HG02798 (cell line): ENCODE results near the gene CKAP2L.
A peak's percentile ranks its signal among the peaks of the same experiment; 100 is the strongest.
"Not testable (repeated sequence)": the region's sequence is repeated elsewhere in the genome, so short reads cannot be mapped to it uniquely, and the experiment has no call there.

Experiments used
- ATAC-seq: cut with Tn5 transposase; IDR thresholded peaks from one replicate; pipeline ENCODE4 v1.9.1; 2021; ENCODE audit warnings: mild to moderate bottlenecking; ENCODE audit not compliant: unreplicated experiment, poor library complexity

CKAP2L gene

GRCh38 chr2:112728378-112729175, 35.8 kb downstream of the CKAP2L start:
- ATAC-seq: no peak

DNA sequence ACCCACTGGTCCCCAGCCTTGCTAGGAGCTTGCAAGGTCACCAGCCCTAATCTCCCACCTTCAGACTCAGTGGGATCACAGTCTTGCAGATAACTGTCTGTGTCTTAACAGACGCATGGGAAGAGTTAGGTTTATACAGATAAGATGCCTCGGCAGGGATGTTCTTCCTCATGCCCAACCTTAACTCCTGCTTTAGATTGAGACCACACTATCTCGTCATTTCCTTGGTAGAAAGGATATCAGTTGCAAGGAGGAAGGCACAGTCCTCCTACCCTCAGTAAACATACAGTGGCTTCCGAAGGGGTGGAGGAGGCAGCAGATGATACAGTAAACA, 36.4 kb downstream of the CKAP2L start:
- no peak for ATAC-seq

DNA sequence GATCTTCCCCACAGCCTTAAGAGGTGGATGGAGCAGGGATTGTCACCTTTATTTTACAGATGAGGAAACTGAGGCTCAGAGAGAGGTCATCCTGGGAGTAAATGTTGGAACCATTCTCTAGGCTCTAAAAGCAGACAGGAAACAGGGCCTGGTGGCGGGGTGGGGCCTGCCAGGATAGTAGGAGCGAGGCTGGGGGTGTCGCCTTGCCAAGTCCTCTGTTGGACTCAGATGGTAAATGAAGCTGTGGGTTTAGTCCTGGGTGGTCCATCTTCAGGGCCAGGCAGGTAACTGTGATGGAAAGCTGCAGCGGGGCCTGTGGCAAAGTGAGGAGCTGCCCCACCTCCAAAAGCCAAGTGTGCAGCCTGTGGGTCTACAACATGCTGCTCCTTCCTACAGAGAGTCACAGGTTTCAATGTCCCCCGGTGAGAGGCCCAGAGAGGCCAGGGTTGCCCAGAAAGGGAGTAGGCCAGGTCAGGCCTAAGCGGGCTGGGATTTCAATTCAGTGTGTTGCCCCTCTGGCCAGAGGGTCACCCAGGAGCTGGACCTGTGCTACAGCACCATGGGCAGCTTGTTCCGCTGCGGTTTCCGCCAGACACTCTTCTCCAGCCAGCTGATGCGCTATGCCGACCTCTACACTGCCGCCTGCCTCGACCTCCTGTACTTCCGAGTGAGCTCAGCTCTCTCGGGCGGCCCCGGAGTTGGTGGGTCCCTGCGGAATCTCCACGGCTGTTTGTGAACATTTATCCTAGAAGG, 37.0 kb downstream of the CKAP2L start:
- no peak for ATAC-seq

- peak; percentile 86 for ATAC-seq
Measured at GRCh38 chr2:112726487-112727190, 37.8 kb downstream of the CKAP2L start.

- ATAC-seq: peak; percentile 52
Measured at GRCh38 chr2:112725545-112726457, 38.6 kb downstream of the CKAP2L start.

DNA sequence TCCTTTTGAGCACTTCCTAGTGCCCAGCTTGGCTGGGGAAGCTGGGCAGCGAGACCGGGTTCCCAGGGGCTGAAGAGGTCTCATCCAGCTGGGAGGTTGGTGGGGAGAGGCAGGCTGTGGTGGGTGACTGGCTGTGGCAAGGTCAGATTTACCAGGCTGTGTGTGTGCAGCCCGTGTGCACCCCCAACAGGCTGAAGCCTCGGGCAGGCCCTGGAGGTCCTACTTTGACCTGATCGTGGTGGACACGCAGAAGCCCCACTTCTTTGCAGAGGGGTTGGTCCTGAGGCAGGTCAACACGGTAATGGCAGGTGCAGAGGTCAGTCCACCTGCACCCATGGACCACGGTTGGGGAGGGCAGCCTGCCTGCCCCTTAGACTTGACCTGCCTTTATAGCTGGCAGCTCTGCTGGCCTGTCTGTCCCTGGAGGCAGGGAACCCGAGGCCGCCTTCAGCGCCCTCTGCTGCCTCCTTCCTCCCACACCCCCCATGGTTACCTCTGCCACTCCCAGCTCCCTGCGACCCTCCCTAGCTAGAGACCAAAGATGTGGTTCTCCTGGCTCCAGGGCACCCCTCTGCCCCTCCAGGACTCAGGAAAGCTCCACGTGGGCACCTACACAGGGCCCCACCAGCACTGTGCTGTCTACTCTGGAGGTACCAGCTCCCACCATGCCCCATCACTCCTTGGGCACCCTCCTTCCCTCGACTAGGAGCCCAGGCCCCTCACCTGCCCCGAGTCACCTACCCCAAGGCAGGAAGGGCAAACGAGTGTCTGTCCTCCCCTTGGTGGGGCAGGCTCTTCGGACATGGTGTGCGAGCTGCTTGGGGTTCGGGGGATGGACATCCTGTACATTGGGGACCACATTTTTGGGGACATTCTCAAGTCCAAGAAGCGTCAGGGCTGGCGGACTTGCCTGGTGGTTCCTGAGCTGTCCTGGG, 39.6 kb downstream of the CKAP2L start:
- no peak for ATAC-seq

- ATAC-seq: no peak
Measured at GRCh38 chr2:112723995-112724394, 40.4 kb downstream of the CKAP2L start.

DNA sequence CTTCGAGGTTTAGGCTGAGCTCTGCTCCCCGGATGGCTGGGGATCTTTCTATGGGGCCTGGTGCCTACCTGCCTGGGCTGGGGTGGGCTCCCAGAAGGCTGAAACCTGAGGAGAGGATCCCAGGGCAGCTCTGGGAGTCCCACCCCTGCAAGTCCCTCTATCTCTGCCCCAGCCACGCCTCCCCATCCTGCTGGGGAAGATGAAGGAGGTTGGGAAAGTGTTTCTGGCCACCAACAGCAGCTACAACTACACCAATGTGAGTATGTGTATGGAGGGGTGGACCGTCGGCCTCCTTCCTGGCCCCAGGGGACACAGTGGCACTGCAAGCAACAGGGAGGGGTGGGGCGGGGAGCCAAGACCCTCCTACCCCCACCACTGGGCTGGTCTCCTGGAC, 40.9 kb downstream of the CKAP2L start:
- no peak for ATAC-seq

- no peak for ATAC-seq
Measured at GRCh38 chr2:112722816-112723546, 41.4 kb downstream of the CKAP2L start.

DNA sequence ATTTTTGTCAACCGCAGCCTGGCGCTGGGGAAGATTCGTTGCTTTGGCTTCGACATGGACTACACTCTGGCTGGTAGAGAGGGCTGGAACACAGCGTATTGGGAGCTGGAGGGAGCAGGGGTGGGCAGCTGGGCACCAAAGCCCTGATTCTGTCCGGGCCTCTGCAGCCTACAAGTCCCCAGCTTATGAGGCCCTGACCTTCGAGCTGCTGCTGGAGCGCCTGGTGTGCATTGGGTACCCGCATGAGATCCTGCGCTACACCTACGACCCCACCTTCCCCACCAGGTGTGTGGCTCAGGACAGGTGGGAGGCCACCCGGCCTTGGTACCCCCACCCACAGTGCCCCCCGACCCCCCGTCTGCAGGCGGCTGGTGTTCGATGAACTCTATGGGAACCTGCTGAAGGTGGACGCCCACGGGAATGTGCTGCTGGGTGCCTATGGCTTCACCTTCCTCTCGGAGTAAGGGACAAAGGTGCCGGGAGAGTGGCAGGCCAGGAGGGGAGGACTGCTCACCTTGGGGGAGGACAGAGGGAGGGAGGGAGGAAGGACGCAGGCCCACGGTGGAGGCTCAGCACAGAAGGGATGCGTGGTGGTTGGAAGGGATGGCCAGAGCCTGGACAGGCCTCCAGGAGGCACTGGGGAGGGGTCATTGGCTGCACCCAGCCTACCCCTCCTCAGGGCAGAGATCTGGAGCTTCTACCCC, 42.4 kb downstream of the CKAP2L start:
- no peak for ATAC-seq

- no peak for ATAC-seq
Measured at GRCh38 chr2:112720785-112721184, 43.6 kb downstream of the CKAP2L start, which contains the start of gene NT5DC4. Gene NT5DC4, plus strand, starts transcription at chr2:112721020. Its CDS starts 60 bp downstream, at chr2:112721080.

GRCh38 chr2:112718863-112719370, 45.5 kb downstream of the CKAP2L start:
- no peak for ATAC-seq

- ATAC-seq: not testable (repeated sequence)
Measured at GRCh38 chr2:112716826-112717352, 47.5 kb downstream of the CKAP2L start.

- not testable (repeated sequence) for ATAC-seq
Measured at GRCh38 chr2:112716094-112716493, 48.3 kb downstream of the CKAP2L start.

GRCh38 chr2:112714836-112715631, 49.4 kb downstream of the CKAP2L start:
- ATAC-seq: no peak

DNA sequence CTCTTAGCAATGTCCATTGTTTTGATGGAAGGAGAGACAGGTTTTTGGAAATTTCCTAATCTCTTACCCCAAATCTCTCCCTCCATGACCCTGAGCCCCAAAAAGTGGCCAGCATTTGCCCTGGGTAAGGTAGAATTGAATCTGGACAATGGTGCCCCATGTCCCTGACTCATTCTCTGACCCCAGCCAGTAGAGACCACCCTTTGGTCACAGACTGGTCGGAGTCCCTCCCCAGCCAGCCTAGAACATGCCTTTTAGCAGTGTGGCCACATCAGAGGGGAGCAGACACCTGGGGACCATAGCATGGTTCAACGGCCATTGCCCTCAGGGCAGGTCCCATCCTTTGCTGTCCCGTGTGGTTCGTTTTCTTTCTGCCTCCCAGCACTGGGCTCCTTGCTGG, 50.1 kb downstream of the CKAP2L start:
- no peak for ATAC-seq
